OCI-LY1 (cell line): ENCODE results near the gene FIG4.

Experiments
- H2AFZ ChIP-seq: fragments of 200-600 bp; sonication (generic), shearing (Covaris generic); 2 replicates; pipeline ENCODE4 v1.6.0; 2014; ENCODE audit warnings: antibody characterized with exemption, mild to moderate bottlenecking, low read length
- H3F3A ChIP-seq: fragments of 200-600 bp; sonication (generic), shearing (Covaris generic); 2 replicates; pipeline ENCODE4 v1.6.0; 2014; ENCODE audit warnings: mild to moderate bottlenecking, antibody characterized with exemption, low read length, moderate library complexity; ENCODE audit not compliant: insufficient read depth
- H3K27ac ChIP-seq: fragments of 200-600 bp; sonication (generic); 2 replicates; pipeline ENCODE4 v1.5.1; 2014; ENCODE audit warnings: low read length, mixed run types, mild to moderate bottlenecking, low read depth; ENCODE audit not compliant: poor library complexity, severe bottlenecking
- H3K27me3 ChIP-seq: fragments of 200-600 bp; sonication (generic); 2 replicates; pipeline ENCODE4 v1.6.0; 2014; ENCODE audit warnings: antibody characterized with exemption, mild to moderate bottlenecking, low read length, moderate library complexity; ENCODE audit not compliant: insufficient read depth
- H3K36me3 ChIP-seq: fragments of 200-600 bp; sonication (generic); 2 replicates; pipeline ENCODE4 v1.6.1; 2014; ENCODE audit warnings: mild to moderate bottlenecking, antibody characterized with exemption, low read length, moderate library complexity, mixed read lengths; ENCODE audit not compliant: insufficient read depth
- H3K4me1 ChIP-seq: fragments of 200-600 bp; sonication (generic); 2 replicates; pipeline ENCODE4 v1.5.1; 2014; ENCODE audit warnings: mild to moderate bottlenecking, low read length, moderate library complexity; ENCODE audit not compliant: insufficient read depth, severe bottlenecking
- H3K4me2 ChIP-seq: fragments of 200-600 bp; sonication (generic), shearing (Covaris generic); 2 replicates; pipeline ENCODE4 v1.6.1; 2014; ENCODE audit warnings: low read length
- H3K4me3 ChIP-seq: fragments of 200-600 bp; sonication (generic); 2 replicates; pipeline ENCODE4 v1.5.1; 2014; ENCODE audit warnings: low read length, low read depth, mild to moderate bottlenecking, mixed read lengths; ENCODE audit not compliant: poor library complexity, severe bottlenecking
- H3K79me2 ChIP-seq: fragments of 200-600 bp; shearing (Covaris generic); 2 replicates; pipeline ENCODE4 v1.6.1; 2016; ENCODE audit warnings: mixed run types, low read length, mixed read lengths; ENCODE audit not compliant: insufficient read depth
- H3K9ac ChIP-seq: fragments of 200-600 bp; sonication (generic), shearing (Covaris generic); 2 replicates; pipeline ENCODE4 v1.6.1; 2014; ENCODE audit warnings: mild to moderate bottlenecking, low read length, mixed read lengths
- H3K9me2 ChIP-seq: fragments of 200-600 bp; sonication (generic), shearing (Covaris generic); 2 replicates; pipeline ENCODE4 v1.6.1; 2014; ENCODE audit warnings: low read depth, mild to moderate bottlenecking, low read length, mixed read lengths
- H3K9me3 ChIP-seq: fragments of 200-600 bp; shearing (Covaris generic); 2 replicates; pipeline ENCODE4 v1.6.1; 2014; ENCODE audit warnings: low read length, mixed read lengths
- H4K20me1 ChIP-seq: fragments of 200-600 bp; sonication (generic), shearing (Covaris generic); 2 replicates; pipeline ENCODE4 v1.6.0; 2016; ENCODE audit warnings: mild to moderate bottlenecking, low read length; ENCODE audit not compliant: insufficient read depth
- CTCF ChIP-seq: fragments of 200-600 bp; sonication (generic), shearing (Covaris generic); IDR thresholded peaks from 2 replicates; pipeline ENCODE4 v1.5.1; 2017; ENCODE audit warnings: mild to moderate bottlenecking, antibody characterized with exemption, low read length, moderate library complexity, mixed read lengths
- EZH2 ChIP-seq: fragments of 200-600 bp; sonication (generic), shearing (Covaris generic); IDR thresholded peaks from 2 replicates; pipeline ENCODE4 v1.8.0; 2017; ENCODE audit warnings: borderline replicate concordance, mixed run types, mild to moderate bottlenecking, antibody characterized with exemption, low read length, moderate library complexity, mixed read lengths

Gene FIG4

DNA sequence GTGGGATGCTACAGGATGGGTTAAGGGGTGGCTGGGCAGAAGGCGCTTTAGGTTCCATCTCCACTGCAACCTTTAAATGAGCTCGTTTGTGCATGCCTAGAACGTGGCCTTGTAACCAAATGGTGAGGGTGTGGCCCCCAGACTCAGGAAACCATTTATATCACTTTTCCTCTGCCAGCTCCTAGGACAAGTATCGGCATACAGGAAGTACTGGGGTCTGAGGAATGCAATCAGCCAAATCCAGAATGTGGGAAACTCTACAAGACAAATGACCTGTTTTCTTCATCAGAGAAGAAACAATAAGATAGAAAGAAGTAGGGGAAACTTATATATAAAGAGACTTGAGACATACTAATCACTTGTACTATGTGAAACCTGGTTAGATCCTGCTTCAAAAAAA, 21.3 kb upstream of the FIG4 start:
- Histone ChIP-seq H3K9ac (no peak overlapping the region), H3K27ac (no peak overlapping the region), H3K9me2 (no peaks in the 10 kb centered on the region), H3K4me3 (no peak overlapping the region), H3F3A (no peaks in the 10 kb centered on the region), H3K79me2 (no peaks in the 10 kb centered on the region), H3K4me1 (no peaks in the 10 kb centered on the region), H3K36me3 (no peaks in the 10 kb centered on the region), H2AFZ (no peak overlapping the region), H3K27me3 (no peaks in the 10 kb centered on the region), H3K9me3 (no peaks in the 10 kb centered on the region), H4K20me1 (no peaks in the 10 kb centered on the region), H3K4me2 (no peak overlapping the region)
- TF ChIP-seq EZH2, result no peak
- TF ChIP-seq CTCF, result no peak

DNA sequence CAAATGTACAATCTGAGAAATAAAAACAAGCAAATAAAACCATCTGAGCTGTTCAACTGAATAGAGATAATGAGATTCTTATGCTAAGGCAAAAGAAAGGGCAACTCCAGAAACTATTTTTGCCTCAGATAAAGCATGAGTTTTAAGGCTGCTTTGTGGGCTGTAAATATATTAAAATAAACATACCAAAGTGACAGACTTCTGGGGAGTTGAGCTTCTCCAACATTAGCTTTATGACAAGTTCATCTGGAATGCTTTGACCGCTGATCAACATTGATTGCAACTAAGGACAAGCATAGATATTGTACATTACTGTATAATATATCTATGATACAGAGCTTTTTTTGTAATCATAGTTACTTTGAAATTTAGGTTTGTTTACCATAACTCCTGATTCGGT, 19.4 kb upstream of the FIG4 start:
- no peaks in the 10 kb centered on the region for H3K4me1 ChIP-seq
- H3K9ac ChIP-seq, result no peak overlapping the region
- no peaks in the 10 kb centered on the region for H3K9me3 ChIP-seq
- H3K27me3 ChIP-seq, result no peaks in the 10 kb centered on the region
- TF ChIP-seq CTCF (no peak), EZH2 (no peak)
- H4K20me1 ChIP-seq, result no peaks in the 10 kb centered on the region
- no peaks in the 10 kb centered on the region for H3K79me2 ChIP-seq
- no peak overlapping the region for H3K27ac ChIP-seq
- no peaks in the 10 kb centered on the region for H3K36me3 ChIP-seq
- no peak overlapping the region for H3K4me3 ChIP-seq
- H2AFZ ChIP-seq, result no peak overlapping the region
- H3K9me2 ChIP-seq, result no peaks in the 10 kb centered on the region
- H3K4me2 ChIP-seq, result no peak overlapping the region
- no peaks in the 10 kb centered on the region for H3F3A ChIP-seq

- H3K4me3 ChIP-seq, result no peak overlapping the region
- no peaks in the 10 kb centered on the region for H3K27me3 ChIP-seq
- TF ChIP-seq CTCF (no peak), EZH2 (no peak)
- H3K9ac ChIP-seq, result no peak overlapping the region
- no peaks in the 10 kb centered on the region for H3K4me1 ChIP-seq
- no peak overlapping the region for H3K27ac ChIP-seq
- no peaks in the 10 kb centered on the region for H3F3A ChIP-seq
- H4K20me1 ChIP-seq, result no peaks in the 10 kb centered on the region
- H3K9me2 ChIP-seq, result no peaks in the 10 kb centered on the region
- H2AFZ ChIP-seq, result no peak overlapping the region
- no peaks in the 10 kb centered on the region for H3K79me2 ChIP-seq
- no peaks in the 10 kb centered on the region for H3K36me3 ChIP-seq
- H3K4me2 ChIP-seq, result no peak overlapping the region
- H3K9me3 ChIP-seq, result no peaks in the 10 kb centered on the region
Measured at GRCh38 chr6:109672175-109672574, 18.9 kb upstream of the FIG4 start.
